Epidermal melanocyte (primary cell): ENCODE measurements around the gene CPEB2.

Experiments used
- DNase-seq: peaks from one replicate; pipeline ENCODE4 v3.0.0; 2011; ENCODE audit warnings: low spot score; ENCODE audit not compliant: insufficient read length

CPEB2 gene

DNA sequence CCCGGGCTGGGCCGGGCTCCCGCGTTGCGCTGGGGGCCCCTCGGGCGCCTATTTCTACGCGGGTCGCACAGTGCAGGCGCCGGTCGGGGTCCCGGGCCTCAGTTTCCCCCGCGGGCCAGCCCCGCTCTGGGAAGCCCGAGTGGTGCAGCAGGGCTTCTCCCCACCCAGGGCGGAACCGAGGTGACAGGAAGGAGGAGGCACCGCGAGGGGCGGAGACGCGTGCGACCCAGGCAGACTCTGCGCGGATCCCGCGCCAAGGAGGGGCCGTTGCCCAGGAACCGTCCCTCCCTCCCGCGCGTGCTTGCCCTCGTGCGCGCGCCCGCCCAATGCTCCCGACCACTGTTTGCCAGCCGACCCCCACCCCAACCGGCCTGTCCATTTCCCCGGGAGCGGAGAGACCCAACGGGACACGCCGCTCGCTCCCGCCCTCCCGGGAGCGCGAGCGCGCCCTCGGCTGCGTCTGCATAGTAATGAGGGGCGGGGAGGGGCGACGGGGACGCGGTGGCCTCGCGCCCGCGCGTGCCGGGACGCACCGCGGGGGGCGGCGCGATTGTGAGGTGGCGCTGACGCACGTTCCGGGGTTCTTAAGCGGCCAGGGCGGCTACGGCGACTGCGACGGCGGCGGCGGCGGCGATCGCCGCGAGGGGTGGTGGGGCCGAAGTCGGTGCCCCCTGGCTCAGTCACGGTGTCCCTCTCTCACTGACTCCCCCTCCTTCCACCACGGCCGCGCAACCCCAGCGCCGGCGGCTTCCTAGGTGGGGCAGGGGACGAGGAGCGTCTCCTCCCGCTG is at the start of gene CPEB2:
Gene CPEB2, plus strand, starts transcription at position 613 of the 790 bp plus-strand sequence. CDS start 193 bp downstream, outside the sequence.
- peak; percentile 59 for DNase-seq

DNA sequence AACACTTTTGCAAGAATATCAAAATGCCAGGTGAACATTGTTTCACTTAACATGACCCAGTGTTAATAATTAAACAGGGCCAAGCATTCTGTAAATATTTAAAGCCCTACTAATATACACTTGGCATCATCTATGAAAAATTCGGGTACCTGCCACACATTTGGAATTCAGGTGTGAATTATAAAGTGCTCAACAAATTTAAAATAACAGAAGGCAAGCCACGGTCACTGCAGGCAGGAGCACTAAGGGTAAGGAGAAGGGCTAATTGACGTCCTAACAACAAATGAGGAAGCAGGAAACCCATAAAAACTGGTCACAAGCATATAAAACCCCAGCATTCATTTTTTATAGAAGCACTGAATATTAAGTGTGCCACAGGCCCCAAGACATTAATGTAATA is 43.8 kb upstream of the CPEB2 start:
- DNase-seq: no peak

DNA sequence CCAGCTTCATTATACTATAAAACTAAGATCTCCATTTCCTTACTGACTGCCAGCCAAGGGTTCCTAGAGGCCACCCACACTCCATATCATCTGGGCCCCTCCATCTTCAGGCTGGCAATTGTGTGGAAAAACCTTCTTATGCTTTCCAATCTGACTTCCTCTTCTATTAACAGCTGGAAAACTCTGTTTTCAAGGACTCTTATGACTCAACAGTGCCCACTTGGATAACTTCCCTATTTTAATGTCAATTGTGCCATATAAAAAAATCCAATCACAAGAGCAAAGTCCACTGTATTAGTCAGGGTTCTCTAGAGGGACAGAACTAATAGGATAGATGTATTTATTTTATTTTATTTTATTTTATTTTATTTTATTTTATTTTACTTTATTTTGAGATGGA is 41.0 kb upstream of the CPEB2 start:
- no peak for DNase-seq

DNA sequence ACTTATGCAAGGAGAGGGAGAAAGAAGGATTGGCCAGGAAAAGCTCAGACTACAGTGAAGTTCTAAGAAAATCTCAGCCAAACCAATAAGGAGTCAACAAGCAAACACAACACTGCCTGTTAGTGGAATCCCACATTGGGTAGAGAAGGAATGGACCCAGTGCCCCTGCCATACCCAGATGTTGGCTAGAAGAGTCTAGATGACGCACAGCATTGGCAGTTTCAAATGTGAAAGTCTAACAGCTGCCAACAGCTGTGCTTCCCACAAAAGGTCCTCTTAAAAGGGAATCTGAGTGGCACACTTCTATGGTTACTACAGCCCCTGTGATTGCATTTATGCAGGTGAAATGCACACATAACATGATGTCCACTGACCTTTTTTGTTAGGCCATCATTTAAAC is 37.2 kb upstream of the CPEB2 start:
- DNase-seq: no peak

DNA sequence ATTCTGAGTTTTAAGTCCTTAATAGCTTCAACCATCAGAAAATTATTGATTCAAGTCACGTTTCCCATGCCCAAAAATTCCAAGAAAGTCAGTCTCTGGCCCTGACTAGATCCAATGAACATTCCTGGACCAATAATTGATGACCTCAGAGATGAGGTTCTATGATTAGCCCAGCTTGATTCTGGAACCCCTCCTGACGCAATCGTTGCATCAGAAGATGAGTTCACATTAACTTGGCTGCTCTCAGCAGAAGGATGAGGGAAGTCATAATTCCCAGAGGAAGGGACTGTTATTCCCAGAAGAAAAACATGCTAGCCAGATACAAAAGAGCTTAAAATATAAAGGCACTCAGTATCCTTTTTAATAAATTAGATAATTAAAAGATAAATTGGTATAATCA is 34.3 kb upstream of the CPEB2 start:
- DNase-seq: no peak

DNA sequence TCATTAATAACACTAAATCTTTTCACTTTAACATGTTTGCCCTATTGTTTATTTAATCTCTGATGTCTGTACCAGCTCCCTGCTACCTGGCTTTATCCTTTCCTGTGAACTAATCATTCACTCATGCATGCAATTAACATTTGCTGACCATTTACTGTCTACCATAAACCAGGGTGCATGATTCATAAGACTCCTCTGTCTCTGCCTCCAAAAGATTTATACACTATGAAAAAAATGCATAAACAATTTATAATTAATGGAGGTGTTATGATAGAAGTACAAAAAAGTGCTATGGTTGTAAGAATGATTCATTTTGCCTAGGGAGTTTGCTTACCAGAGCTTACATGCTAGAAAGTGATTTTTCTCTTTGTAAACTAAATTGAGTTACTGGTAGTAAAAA is 24.5 kb upstream of the CPEB2 start:
- DNase-seq: no peak

DNA sequence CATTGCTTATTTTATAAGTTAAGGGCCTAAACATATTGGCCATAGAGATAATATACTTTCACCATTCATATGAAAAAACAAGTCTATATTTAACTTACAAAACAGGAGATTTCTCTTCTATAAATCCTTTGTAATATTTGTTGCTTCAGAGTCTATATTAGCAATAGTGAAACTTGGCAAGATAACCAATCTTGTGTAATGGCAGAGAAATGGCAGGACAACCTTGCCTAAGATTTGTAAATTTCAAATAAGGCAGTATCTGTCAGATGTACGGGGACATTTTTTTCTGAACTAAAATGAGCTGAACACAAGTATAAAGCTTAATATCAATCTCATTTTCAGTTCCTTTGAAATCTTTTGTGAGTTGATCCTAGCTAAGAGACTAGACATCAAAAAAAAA is 17.8 kb upstream of the CPEB2 start:
- DNase-seq: no peak

DNA sequence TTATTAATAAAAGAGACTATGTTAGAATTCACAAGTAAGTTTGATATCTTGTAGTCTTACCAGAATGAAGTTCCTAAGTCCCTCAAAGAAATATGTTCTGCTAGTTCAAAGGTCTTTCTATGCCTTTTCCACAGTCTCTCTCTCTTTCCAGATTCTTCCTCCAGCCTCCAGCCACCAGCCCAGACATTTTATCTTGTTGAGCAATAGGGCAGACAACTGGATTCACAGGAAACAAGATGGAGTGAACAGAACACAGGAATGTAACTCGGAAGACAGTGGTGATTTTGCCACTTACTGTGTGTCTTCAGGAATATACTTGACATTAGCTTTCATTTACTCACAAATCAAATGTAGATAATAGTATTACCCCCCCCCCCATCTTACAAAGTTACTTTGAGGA is 17.1 kb upstream of the CPEB2 start:
- no peak for DNase-seq

DNA sequence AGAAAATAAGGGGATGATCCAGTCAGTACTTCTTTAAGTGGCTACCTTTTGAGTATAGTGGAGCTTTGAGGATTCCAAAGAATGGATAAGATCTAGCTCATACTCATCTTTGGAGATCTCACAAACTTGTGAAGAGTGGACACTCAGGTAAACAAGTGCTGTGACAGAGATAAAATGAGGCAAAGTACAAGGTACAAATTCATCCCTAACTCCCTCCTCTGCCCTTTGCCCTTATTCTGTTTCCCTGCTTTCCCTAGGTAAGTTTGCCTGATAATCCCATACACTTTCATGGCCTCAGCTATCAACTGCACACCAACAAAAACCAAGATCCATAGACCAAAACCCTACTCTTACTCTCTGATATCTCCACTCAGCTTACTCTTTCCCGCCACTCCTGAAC is 16.4 kb upstream of the CPEB2 start:
- DNase-seq: no peak

DNA sequence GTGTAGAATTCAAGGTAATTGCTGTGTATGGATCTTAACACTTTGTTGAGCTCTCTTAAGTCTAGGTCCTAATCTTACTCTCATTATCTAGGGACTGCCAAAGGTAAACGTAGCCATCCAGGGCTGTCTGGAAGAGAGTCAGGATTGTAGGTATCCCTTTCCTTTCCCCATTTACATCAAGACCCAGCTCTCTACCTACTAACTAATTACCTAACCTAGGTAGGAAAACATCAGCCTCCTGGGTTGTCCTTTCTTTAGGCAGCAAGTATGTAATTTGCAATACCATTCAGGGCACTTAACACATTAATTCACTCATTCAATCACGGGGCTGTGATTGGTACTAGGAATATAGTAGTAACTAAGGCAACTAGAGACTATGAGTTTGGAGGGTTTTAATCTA is 15.2 kb upstream of the CPEB2 start:
- no peak for DNase-seq

DNA sequence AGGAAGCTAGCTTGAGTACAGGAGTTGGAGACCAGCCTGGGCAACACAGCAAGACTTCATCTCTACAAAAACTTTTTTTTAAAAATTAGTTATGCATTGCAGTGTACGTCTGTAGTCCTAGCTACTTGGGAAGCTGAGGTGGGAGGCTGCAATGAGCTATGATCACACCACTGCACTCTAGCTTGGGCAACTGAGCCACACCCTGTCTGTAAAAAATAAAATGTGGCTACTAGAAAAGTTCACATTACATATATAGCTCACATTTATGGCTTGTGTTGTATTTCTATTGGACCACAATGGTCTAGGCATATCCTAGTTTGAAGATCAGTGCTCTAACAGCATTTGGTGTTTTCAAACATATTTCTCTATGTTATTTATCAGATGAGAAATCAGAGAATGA is 11.8 kb upstream of the CPEB2 start:
- no peak for DNase-seq

DNA sequence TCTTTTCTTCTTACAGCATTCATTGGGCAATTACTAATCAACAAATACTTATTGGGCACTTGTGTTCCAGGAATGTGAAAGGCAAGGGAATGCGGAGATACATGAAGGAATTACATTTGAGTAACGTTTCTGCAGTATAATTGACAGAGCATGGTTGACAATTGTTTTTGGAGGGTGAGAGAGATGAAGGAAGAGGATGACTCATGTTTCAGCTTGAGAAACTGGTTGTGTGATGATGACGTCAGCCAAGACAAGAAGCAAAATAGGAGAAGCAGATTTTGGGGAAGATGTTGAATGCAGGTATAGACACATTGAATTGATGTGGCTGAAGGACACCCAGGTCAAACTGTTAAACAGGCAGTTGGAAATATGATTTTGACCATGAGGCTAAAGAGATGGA is 8.0 kb upstream of the CPEB2 start:
- DNase-seq: no peak

DNA sequence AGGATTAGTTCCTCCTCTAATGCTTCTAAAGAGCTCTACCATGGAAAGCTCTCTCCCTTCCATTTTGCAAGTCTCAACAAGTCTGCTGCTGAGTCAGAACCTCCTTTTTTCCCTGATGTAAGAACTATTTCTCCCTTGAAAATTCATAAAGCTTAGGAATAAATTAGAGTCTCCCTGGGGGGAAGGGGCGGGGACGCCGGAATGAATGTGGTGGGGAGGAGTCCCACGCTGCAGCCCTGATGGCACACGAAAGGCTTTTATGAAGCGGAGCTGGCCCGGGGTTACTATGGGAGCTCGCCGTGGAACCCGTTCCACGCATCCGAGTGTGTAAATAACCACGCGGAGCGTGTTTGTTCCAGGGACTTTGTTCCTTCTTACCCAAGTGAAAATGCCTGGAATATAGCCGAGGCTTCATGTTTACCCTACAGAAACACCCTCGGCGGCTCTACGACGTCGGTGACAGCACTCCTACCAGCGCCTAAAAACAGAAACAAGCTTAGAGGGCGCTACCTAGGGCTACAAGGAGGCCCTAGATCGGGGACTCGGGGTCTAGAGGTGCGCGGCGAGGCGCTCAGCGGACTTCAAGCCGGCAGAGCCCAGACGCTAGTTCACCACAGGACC is 923 bp upstream of the CPEB2 start:
- DNase-seq: peak; percentile 50

DNA sequence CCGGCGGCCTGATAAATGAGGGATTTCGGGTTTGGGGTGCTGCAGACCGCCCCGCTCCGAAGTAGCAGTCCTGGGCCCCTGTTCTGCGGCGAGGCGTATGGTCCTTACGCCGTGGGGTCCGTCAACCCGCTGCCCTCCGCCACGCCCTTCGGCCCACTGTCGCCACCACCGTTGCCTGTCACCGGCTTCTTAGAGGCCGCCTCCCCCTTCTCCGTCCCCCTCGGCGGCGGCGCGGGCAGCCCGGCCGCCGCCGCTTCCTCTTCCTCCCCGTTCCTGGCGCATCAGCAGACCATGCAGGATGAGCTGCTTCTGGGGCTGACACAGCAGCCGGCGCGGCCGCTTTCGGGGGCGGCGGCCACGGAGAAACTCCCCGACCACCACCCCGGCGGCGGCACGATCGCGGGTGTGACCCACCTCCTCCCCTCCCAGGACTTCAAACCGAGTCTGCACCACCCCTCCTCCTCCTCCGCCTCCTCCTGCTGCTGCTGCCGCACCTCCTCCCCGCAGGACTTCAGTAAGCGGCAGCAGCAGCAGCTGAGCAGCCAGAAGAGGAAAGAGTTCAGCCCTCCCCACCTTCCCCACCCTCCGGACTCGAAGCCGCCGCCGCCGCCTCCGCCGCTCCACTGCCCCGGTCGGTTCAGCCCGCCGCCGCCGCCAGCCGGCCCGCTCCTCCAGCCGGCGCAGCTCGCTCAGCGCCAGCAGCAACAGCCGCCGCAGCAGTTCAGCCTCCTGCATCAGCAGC is 549 bp downstream of the CPEB2 start:
- DNase-seq: peak; percentile 45

DNA sequence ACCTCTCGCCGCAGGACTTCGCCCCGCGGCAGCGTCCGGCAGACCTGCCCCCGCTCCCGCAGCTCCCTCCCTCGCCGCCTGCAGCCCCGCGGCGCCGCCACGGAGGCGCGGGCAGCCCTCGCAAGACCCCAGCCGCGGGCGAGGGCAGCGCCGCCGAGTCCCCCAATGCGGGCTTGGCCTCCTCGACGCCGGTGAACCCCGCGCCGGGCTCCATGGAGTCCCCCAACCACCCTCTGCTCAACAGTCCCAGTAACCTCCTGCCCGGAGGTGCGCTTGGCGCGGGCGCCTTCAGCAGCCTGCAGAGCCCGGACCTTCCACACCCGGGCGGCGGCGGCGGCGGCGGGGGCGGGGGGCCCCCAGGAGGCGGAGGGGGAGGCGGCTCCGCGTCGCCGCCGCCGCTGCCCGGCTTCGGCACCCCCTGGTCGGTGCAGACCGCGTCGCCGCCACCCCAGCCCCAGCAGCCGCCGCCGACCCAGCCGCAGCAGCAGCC is 1.2 kb downstream of the CPEB2 start:
- DNase-seq: no peak

DNA sequence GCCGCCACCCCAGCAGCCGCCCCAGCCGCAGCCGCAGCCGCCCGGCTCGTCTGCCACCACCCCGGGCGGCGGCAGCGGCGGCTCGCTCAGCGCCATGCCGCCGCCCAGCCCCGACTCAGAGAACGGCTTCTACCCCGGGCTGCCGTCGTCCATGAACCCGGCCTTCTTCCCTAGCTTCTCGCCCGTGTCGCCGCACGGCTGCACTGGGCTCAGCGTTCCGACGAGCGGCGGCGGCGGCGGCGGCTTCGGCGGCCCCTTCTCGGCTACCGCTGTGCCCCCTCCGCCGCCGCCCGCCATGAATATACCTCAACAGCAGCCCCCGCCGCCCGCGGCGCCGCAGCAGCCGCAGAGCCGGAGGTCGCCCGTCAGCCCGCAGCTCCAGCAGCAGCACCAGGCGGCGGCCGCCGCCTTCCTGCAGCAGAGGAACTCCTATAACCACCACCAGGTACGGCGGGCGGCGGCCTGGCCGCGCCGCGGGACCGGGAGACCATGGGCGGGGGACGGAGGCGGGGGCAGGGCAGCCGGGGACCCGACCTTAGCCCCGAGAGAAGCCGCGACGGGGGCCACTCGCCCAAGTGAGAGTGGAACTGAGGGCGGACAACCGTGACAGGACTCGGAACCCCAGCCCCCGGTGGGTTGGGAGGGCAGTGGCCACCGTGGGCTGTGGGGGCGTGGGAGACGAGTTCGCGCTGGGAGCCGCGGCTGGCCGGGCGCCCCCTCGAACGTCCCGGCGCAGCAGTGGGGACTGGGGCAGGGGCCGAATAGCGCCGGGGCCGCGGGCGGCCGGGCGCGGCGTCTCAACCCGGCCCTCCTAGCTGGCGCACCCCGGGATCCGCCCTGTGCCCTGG is 1.8 kb downstream of the CPEB2 start:
- DNase-seq: no peak

DNA sequence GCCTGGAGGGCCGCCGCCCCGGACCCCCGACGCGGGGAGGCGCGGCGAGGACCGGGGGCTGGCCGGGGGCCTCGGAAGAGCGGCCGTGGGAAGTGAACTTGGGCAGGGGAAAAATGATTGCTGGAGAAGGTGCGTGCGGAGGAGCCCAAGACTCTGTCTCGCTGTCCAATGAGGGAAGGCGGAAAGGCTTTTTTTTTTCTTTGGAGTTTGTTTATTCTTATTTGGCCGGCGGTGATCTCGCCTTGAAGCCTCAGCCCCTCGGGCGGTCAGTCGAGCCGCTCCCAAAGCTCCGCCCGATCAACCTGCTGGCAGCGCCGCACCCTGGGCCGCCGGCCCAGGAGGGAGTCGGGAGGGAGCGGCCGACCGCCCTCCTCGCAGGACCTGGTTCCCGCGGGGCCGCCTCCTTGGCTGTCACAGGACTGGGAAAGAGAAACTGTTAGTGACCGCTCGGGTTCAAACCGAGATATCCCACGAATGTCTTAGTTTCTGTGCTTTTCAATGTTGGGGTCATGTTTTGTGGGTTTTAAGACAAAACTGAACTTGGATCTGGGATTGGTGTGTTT is 2.5 kb downstream of the CPEB2 start:
- no peak for DNase-seq

DNA sequence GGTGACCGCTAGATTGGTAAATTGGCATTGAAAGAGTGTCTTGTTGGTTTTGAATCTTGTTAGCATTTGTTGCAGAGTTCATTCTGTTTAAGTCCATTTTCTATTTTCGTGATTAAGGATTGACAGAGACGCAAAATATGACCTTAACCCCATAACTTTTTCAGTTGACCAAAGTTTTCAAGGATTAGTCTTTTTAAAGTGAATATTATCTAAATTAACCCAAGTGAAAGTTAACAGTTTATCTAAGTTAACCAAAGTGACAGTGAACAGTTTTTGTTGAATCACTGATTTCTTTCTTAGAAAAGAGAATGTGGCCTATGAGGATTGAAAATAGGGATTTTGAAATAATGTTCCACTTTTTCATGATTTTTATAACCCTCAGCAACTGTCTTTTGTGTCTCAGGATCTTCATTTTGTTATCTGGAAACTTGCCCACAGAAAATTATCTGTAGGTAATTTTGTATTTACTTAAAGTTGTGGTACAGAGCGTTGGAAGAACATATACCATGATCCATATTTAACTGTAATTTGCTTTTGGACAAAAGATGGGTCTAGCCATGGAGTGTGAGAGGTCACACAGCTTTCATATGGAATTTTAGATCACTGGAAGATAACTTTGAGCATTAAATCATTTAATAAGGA is 3.3 kb downstream of the CPEB2 start:
- DNase-seq: no peak

DNA sequence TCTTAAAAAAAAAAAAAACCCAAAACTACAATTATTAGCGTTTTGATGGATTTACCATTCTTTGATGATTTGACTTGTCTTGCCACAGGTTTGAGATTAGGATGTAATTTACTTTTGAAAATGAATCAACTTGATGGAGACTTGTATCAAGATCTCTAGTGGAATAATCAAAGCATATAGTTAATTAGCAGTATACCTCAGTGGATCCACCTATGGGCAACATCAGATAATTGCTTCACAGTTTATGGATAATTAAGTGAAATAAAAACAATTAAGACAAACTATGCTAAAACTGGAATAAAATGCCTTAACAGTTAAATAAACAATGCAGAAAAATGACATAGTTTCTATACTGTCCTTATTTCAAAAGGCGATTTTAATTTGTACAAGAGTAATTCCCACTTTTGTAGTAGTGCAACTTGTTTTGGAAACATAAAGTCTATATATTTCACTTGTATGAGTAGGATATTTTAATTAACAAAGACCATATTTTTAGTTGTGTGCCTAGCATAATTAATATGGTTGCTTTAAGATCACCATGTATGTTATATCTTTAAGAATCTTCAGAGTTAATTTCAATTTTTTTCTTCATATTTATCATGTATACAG is 4.2 kb downstream of the CPEB2 start:
- peak; percentile 20 for DNase-seq

DNA sequence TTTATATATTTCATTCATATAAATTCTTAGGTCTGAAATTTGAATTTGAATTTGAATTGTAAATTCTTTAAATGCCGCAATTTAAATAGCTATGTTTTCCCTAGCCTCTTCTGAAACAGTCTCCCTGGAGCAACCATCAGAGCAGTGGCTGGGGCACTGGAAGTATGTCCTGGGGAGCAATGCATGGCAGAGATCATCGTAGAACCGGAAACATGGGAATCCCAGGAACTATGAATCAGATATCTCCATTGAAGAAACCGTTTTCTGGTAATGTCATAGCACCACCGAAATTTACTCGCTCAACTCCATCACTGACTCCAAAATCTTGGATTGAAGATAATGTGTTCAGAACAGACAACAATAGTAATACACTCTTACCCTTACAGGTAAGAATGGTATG is 4.9 kb downstream of the CPEB2 start:
- DNase-seq: no peak
